GF-D8 (cell line): ENCODE data around the gene C1orf159.

Experiments used
- DNase-seq: peaks from one replicate; lab custom pipeline; 2025; lab: John Stamatoyannopoulos, UW

C1orf159 gene

GRCh38 chr1:1132042-1132950 is 16.4 kb upstream of the C1orf159 start:
- DNase-seq: no peak

GRCh38 chr1:1130206-1131120 is 14.6 kb upstream of the C1orf159 start:
- no peak for DNase-seq

GRCh38 chr1:1129381-1129821 is 13.5 kb upstream of the C1orf159 start:
- DNase-seq: no peak

- no peak for DNase-seq
Measured at GRCh38 chr1:1128454-1129139, 12.7 kb upstream of the C1orf159 start.

- no peak for DNase-seq
Measured at GRCh38 chr1:1127551-1128451, 11.9 kb upstream of the C1orf159 start.

GRCh38 chr1:1125945-1126344 is 10.1 kb upstream of the C1orf159 start:
- DNase-seq: no peak

- no peak for DNase-seq
Measured at GRCh38 chr1:1124786-1125642, 9.1 kb upstream of the C1orf159 start.

- DNase-seq: no peak
Measured at GRCh38 chr1:1124508-1124785, 8.6 kb upstream of the C1orf159 start.

GRCh38 chr1:1123581-1124507 is 8.0 kb upstream of the C1orf159 start:
- no peak for DNase-seq

GRCh38 chr1:1122981-1123480 is 7.1 kb upstream of the C1orf159 start:
- peak; percentile 40 for DNase-seq

GRCh38 chr1:1122078-1122811 is 6.4 kb upstream of the C1orf159 start:
- peak; percentile 24 for DNase-seq

GRCh38 chr1:1121611-1122077 is 5.8 kb upstream of the C1orf159 start:
- no peak for DNase-seq

- no peak for DNase-seq
Measured at GRCh38 chr1:1120866-1121591, 5.1 kb upstream of the C1orf159 start.

- DNase-seq: no peak
Measured at GRCh38 chr1:1120096-1120495, 4.2 kb upstream of the C1orf159 start.

GRCh38 chr1:1119272-1119890 is 3.5 kb upstream of the C1orf159 start:
- DNase-seq: no peak

- DNase-seq: no peak
Measured at GRCh38 chr1:1118876-1119220, 3.0 kb upstream of the C1orf159 start.
